Measurements from ENCODE around the gene PPCDC. TPM values are rescaled to one million over a fixed set of nuclear protein-coding genes. Genes with fewer than 3 reads are reported as not detected.

The PPCDC gene, protein sequence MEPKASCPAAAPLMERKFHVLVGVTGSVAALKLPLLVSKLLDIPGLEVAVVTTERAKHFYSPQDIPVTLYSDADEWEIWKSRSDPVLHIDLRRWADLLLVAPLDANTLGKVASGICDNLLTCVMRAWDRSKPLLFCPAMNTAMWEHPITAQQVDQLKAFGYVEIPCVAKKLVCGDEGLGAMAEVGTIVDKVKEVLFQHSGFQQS
- 16.8 to 22.7 TPM (median 19.0 TPM) in 5 replicates for total RNA-seq (2022; extraction: Qiagen RNA extraction)

DNA sequence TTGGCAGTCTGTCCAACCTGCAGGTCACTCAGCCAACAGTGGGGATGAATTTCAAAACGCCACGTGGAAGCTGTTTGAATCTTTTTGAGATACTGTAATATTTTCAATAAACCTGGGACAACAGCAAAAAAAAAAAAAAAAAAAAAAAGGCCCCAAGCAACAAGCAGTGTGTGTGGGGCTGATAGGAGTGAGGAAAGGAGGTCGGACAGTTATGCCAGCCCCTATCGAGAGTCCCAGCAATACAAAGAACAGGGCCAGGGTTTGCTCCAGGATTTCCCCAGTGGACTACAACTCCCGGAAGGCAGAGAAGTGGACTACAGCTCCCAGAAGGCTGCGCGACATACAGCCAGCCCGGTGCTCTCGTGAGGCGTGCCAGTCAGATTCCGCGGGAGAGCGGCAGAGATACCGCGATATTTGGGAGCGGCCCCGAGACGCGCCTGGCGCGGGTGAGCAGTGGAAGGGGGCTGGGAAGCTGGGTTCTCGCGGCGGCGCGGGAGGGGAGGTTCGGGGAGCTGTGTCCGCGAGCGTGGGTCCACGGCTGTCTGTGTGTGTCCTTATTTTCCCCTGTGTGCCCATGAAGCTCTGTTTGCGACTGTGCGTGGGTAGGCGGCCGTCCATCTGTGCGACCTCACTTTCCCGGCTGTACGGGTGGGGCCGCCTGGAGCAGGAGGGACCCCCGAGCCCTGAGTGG lies at the start of gene PPCDC:
PPCDC (plus strand) TSS at position 410 of the 691 bp plus-strand sequence. CDS start 4,729 bp downstream, outside the sequence.

DNA sequence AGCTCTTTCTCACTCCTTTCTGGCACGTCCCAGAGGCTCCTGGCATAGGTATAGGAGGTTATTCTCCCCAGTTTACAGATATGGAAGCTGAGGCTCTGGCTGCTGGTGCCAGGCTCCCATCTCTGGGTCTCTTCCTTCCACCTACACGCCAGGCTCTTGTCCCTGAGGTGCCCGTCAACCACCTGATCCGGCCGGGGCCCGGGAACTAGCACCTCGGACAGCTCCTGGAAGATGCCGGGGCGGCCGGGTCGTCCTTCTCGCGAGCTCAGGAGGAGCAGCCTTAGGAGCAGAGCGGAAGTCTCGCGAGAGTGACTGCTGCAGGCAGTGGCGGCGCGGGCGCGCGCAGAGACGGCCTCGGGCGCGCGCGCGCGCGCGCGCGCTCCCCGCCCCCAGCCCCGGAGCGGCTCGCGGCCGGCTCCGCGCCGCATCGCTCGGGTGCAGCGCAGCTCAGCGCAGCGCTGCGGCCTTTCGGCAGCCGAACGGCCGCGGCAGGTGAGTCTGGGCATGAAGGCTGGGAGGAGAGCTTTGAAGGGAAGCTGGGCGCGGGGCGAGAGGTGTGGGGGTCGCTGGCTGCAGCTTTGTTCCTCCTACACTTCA lies 28.1 kb upstream of the PPCDC start, which contains the start of gene SCAMP5:
SCAMP5 (plus strand) TSS at position 382 of the 597 bp plus-strand sequence. CDS start 16,277 bp downstream, outside the sequence.

Other genes starting within 250 kb of the PPCDC start
- gene CSK, start 241.5 kb upstream of the PPCDC start, total RNA-seq (2022; extraction: Qiagen RNA extraction): 63.3 to 70.0 TPM (median 63.8 TPM) in 5 replicates
- gene LMAN1L, start 210.8 kb upstream of the PPCDC start, total RNA-seq (2022; extraction: Qiagen RNA extraction): 0.02 to 0.06 TPM in 2 of 5 replicates, not detected in the others
- gene CPLX3, start 197.0 kb upstream of the PPCDC start, total RNA-seq (2022; extraction: Qiagen RNA extraction): not detected in 5 replicates
- 26.1 to 36.0 TPM (median 35.1 TPM) in 5 replicates for gene ULK3, start 180.4 kb upstream of the PPCDC start, total RNA-seq (2022; extraction: Qiagen RNA extraction)
- gene SCAMP2, start 150.2 kb upstream of the PPCDC start, total RNA-seq (2022; extraction: Qiagen RNA extraction): 57.7 to 69.5 TPM (median 66.9 TPM) in 5 replicates
- gene MPI, start 133.5 kb upstream of the PPCDC start, total RNA-seq (2022; extraction: Qiagen RNA extraction): 28.0 to 42.3 TPM (median 33.9 TPM) in 5 replicates
- gene FAM219B, start 116.7 kb upstream of the PPCDC start, total RNA-seq (2022; extraction: Qiagen RNA extraction): 32.1 to 39.1 TPM (median 35.7 TPM) in 5 replicates
- 449 to 627 TPM (median 566 TPM) in 5 replicates for gene COX5A, start 85.5 kb upstream of the PPCDC start, total RNA-seq (2022; extraction: Qiagen RNA extraction)
- 18.8 to 28.2 TPM (median 26.4 TPM) in 5 replicates for gene RPP25, start 66.8 kb upstream of the PPCDC start, total RNA-seq (2022; extraction: Qiagen RNA extraction)
- gene SCAMP5, start 28.0 kb upstream of the PPCDC start, total RNA-seq (2022; extraction: Qiagen RNA extraction): 10.2 to 12.5 TPM (median 12.0 TPM) in 5 replicates
- gene C15orf39, start 178.3 kb downstream of the PPCDC start, total RNA-seq (2022; extraction: Qiagen RNA extraction): 27.8 to 36.6 TPM (median 33.9 TPM) in 5 replicates
- gene GOLGA6C, start 234.7 kb downstream of the PPCDC start, total RNA-seq (2022; extraction: Qiagen RNA extraction): not detected in 5 replicates

Measured in A549 treated with AZD2906 at 1 μM for 4 hours (cell line).